Osteoblast (primary cell): ENCODE data around the gene SLX4. TPM values are rescaled to one million over a fixed set of nuclear protein-coding genes. Genes with fewer than 3 reads are reported as not detected.

Source experiments
- DNase-seq: peaks from one replicate; pipeline ENCODE4 v3.0.0; 2011; ENCODE audit warnings: low spot score, mixed read lengths; ENCODE audit not compliant: insufficient read length; ENCODE audit errors: missing footprints
- H2AFZ ChIP-seq: 2 replicates; pipeline ENCODE4 v1.6.0; 2011; ENCODE audit warnings: mild to moderate bottlenecking, low read length
- H3K27ac ChIP-seq: 2 replicates; pipeline ENCODE4 v1.5.1; 2011; ENCODE audit warnings: mild to moderate bottlenecking, low read depth, low read length, moderate library complexity
- H3K27me3 ChIP-seq: 2 replicates; pipeline ENCODE4 v1.6.0; 2012; ENCODE audit warnings: mild to moderate bottlenecking, control low read depth, inconsistent platforms, low read length, moderate library complexity; ENCODE audit not compliant: insufficient read depth
- H3K36me3 ChIP-seq: 2 replicates; pipeline ENCODE4 v1.5.1; 2011; ENCODE audit warnings: mild to moderate bottlenecking, low read length, control low read depth, moderate library complexity; ENCODE audit not compliant: insufficient read depth
- H3K4me1 ChIP-seq: 2 replicates; pipeline ENCODE4 v1.5.1; 2011; ENCODE audit warnings: mild to moderate bottlenecking, low read length, control low read depth, moderate library complexity; ENCODE audit not compliant: insufficient read depth
- H3K4me2 ChIP-seq: 2 replicates; pipeline ENCODE4 v1.6.0; 2011; ENCODE audit warnings: mild to moderate bottlenecking, low read length; ENCODE audit not compliant: insufficient read depth
- H3K4me3 ChIP-seq: fragments of 200-600 bp; sonication (generic); 3 replicates; pipeline ENCODE4 v1.5.1; 2012; ENCODE audit warnings: mild to moderate bottlenecking, low read length, inconsistent platforms; ENCODE audit not compliant: insufficient read depth
- H3K79me2 ChIP-seq: 2 replicates; pipeline ENCODE4 v1.6.0; 2012; ENCODE audit warnings: mild to moderate bottlenecking, low read length, control low read depth, inconsistent platforms; ENCODE audit not compliant: insufficient read depth
- H3K9me3 ChIP-seq: 2 replicates; pipeline ENCODE4 v1.5.1; 2011; ENCODE audit warnings: low read depth, low read length, control low read depth
- H4K20me1 ChIP-seq: 2 replicates; pipeline ENCODE4 v1.6.0; 2012; ENCODE audit warnings: mild to moderate bottlenecking, low read length, control low read depth; ENCODE audit not compliant: insufficient read depth
- CTCF ChIP-seq: IDR thresholded peaks from 2 replicates; pipeline ENCODE4 v1.5.1; 2011; ENCODE audit warnings: mild to moderate bottlenecking, low read depth, low read length, moderate library complexity; ENCODE audit errors: extremely low read depth
- total RNA-seq: library from RNA; depleted of rRNA; stranded (reverse); fragments of >200 nt; gene quantifications from 2 replicates; pipeline ENCODE4 v1.2.3, GENCODE V29; 2012

The SLX4 gene
- total RNA-seq, 1 donor: 4.0 TPM

DNA sequence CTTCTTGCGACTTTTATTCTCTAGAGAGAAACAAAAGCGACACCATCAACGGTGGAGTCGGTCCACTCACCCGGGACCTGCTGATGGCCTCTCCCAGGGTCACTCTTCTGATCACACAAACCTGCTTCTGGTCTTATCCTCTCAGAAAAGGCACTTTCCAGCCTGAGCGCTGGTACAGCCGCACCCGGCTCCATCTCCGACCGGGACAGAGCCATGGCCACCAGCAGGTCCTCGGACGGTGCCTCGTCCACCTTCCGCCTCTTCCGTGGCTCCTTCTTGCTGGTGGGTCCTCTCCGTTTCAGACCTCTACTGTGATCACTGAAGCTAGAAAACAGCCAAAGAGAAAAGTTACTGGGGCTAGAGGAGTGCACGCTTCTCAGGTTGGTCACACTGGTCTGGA, 13.7 kb downstream of the SLX4 start:
- Histone ChIP-seq H3K4me1 (no peaks in the 10 kb centered on the region), H3K9me3 (peaks cover 2% of the 10 kb centered on the region), H3K4me2 (no peak overlapping the region), H3K36me3 (peaks cover 24% of the 10 kb centered on the region), H3K4me3 (no peak overlapping the region), H3K27ac (no peak overlapping the region), H4K20me1 (no peaks in the 10 kb centered on the region), H2AFZ (no peak overlapping the region), H3K27me3 (no peaks in the 10 kb centered on the region), H3K79me2 (no peaks in the 10 kb centered on the region)
- DNase-seq: peak; percentile 71
- TF ChIP-seq CTCF: no peak

GRCh38 chr16:3597226-3597625, 14.2 kb downstream of the SLX4 start:
- H3K4me3 ChIP-seq: no peak overlapping the region
- H3K27ac ChIP-seq: no peak overlapping the region
- peaks cover 2% of the 10 kb centered on the region for H3K9me3 ChIP-seq
- no peaks in the 10 kb centered on the region for H3K4me1 ChIP-seq
- no peaks in the 10 kb centered on the region for H3K27me3 ChIP-seq
- peak; percentile 31 for DNase-seq
- H2AFZ ChIP-seq: no peak overlapping the region
- no peak overlapping the region for H3K4me2 ChIP-seq
- H4K20me1 ChIP-seq: no peaks in the 10 kb centered on the region
- H3K79me2 ChIP-seq: no peaks in the 10 kb centered on the region
- TF ChIP-seq CTCF: no peak
- H3K36me3 ChIP-seq: peaks cover 24% of the 10 kb centered on the region

DNA sequence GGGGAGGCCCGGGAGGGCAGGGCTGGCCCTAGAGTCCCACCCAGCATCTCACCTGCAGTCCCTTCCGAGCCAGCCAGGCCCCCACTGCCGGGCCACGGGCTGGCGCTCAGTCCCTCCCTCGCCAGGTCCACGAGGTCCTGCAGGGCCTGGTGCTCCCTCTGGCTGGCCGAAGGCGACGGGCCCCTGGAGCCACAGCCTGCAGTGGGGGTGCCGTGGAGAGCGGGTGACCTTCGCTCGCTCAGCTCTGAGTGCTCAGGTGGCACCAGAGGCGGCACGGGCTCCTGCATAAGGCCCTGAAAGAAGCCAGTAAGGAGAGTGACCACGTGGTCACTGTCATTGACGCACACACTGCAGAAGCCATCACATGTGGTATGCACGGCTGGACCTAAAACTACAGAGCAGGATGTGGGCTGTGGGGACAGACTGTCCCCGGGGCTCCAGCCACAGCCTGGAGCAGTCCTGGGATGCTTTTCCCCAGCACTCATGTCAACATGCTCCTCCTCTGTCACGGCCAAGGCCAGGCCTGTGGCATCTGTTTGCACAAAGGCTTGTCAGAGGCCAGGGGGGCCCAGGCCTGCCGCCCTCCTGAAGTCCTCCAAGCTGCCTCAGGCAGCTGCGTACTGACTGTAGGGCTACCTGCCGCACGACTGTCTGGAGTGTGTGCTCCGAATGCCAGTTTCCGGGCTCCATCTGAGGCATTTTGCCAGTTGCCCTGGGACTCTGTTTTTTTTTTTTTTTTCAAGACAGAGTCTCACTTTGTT, 15.1 kb downstream of the SLX4 start:
- peak; percentile 83 for DNase-seq
- Histone ChIP-seq H3K4me3 (no peak overlapping the region), H3K27me3 (no peaks in the 10 kb centered on the region), H3K79me2 (no peaks in the 10 kb centered on the region), H3K4me2 (no peak overlapping the region), H3K4me1 (no peaks in the 10 kb centered on the region), H3K36me3 (peaks cover 24% of the 10 kb centered on the region), H3K27ac (no peak overlapping the region), H4K20me1 (no peaks in the 10 kb centered on the region), H2AFZ (no peak overlapping the region), H3K9me3 (peaks cover 2% of the 10 kb centered on the region)
- TF ChIP-seq CTCF: no peak

DNA sequence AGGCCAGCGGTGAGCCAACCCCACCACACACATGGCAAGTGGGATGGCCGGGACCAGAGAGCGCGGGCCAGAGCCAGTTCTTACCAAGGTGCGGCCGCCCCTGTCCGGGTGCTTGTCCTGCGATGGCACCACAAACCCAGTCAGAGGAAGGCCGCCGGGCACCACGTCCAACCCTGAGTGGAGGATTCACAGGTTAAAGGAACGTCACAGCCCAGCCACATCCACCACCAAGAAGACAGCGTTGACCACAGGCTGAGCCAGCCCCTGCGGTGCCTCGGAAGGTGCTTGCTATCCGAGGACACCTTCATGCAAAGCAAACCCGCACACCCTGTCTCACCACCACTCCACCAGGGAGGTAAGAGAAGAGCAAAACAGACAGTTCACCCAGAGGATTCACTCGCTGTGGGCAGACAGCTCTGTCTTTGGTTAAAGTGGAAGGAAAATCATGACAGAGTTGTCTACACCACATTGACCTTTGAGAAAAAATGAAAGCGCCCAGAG, 15.8 kb downstream of the SLX4 start:
- no peaks in the 10 kb centered on the region for H3K79me2 ChIP-seq
- TF ChIP-seq CTCF: no peak
- H3K27me3 ChIP-seq: no peaks in the 10 kb centered on the region
- peak; percentile 72 for DNase-seq
- no peak overlapping the region for H3K4me3 ChIP-seq
- H3K4me1 ChIP-seq: no peaks in the 10 kb centered on the region
- H3K4me2 ChIP-seq: no peak overlapping the region
- H3K27ac ChIP-seq: no peak overlapping the region
- H2AFZ ChIP-seq: no peak overlapping the region
- peaks cover 25% of the 10 kb centered on the region for H3K36me3 ChIP-seq
- peaks cover 2% of the 10 kb centered on the region for H3K9me3 ChIP-seq
- no peaks in the 10 kb centered on the region for H4K20me1 ChIP-seq
